ENCODE data around the gene CEBPE.

The CEBPE gene

GRCh38 chr14:23118506-23119362, at the start of gene CEBPE:
TSS of gene CEBPE (minus strand) at chr14:23119255. CDS start at chr14:23119091, 164 bp downstream.
- no peak for DNase-seq

DNA sequence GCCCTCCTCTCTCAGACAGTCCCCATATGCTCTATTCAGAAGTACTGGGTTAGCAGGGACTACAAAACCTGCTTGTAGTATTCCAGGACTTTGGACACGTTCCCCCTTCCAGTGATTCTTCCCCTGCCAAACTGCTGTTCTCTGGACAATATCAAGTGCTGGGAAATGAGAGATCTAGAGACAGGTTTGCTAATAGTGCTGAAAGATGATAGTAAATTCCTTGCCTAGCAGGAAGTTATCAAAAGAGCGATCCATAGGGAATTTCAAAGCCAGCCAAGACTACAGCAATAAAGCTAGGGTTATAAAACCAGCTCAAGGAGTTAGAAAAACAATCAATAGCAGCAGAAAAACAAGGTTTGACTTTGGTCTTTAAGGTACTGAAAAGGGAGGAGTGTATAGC, 49.2 kb upstream of the CEBPE start:
- no peak for DNase-seq

GRCh38 chr14:23167116-23167847, 48.2 kb upstream of the CEBPE start:
- DNase-seq = no peak

DNA sequence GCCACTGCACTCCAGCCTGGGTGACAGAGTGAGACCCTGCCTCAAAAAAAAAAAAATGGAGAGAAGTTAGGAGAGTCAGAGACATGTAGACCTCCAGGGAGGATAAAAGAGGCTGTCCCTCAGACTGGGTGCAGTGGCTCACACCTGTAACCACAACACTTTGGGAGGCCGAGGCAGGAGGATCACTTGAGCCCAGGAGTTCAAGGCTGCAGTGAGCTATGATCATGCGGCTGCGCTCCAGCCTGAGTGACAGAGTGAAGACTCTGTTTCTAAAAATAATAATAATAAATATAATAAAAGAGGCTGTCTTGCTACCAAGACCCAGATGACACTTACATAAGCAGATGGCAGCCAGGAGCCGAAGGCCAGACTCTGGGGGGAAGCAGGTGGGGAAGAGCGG, 45.9 kb upstream of the CEBPE start:
- no peak for DNase-seq

GRCh38 chr14:23164250-23164649, 45.2 kb upstream of the CEBPE start:
- DNase-seq = no peak

DNA sequence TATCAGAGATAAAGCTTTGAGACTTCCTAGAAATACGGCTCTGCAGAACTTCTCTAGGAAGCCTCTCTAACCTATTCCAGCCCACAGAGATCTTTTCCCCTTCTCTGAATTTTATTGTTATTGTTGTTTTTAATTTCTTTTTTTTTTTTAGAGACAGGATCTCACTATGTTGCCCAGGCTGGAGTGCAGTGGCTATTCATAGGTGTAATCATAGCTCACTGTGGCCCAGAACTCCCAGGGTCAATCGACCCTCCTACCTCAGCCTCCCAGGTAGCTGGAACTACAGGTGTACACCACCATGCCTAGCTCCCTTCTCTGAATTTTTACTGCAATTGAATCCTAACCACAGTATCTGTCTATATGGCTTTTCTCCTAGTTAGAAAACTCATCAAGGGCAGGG, 44.8 kb upstream of the CEBPE start:
- no peak for DNase-seq

DNA sequence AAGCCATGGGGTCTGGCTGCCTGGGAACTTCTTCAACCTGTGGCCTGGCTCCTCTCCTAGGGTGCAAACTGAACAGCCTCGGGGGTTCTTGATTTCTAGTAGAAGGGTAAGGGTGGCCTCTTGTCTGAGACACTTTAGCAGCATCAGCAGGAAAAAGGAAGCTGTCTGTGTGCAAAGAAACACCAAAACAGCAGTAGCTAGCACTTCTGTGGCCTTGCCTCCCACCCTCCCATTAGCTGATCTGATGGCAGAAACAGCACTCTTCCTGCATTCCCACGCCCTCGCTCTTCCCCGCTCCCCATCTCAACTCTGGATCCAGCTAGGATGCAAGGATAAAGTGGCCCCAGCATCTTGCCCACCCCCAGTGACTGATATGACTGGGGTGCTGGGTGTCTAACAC, 43.7 kb upstream of the CEBPE start:
- no peak for DNase-seq

GRCh38 chr14:23162005-23162404, 43.0 kb upstream of the CEBPE start:
- no peak for DNase-seq

GRCh38 chr14:23160924-23161522, 42.0 kb upstream of the CEBPE start:
- DNase-seq = no peak

DNA sequence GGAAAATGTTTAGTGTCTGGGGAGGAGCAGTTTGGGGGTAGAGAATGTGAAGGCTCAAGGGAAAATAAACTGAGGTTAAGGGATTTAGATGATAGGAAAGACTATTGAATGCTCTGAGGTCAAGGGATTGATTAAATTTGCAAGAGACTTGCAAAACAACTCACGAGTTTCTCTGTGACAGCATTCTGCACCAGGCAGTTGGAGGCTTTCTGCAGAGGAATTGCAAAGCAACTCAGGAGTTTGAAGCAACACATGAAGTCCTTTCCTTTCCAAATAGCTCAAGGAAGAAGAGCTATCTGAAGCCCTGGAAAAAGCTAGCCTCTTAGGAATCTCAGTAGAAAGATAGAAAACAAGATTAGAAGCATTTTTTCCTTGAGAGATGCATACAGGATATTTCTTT, 40.5 kb upstream of the CEBPE start:
- no peak for DNase-seq

DNA sequence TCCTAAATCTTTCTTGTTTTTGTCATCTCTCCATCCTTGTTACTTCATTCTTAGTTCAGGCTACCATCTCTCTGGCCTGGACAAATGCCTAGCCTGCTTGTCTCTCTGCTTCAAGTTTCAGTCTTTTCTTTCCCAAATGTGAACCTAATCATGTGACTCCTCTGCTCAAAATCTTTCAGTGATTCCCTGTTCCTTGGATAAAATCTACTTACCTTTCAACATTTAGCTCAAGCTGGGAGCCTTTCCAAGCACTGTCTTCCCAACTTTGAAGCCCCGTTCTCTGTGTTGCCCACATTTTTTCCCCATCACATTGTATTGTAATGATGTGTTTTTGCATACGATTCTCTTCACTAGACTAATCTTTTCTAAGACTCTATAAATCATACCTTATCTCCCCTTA, 39.7 kb upstream of the CEBPE start:
- DNase-seq = no peak

- peak; percentile 61 to 69 for DNase-seq
These were observed 36.0 kb upstream of the CEBPE start for GRCh38 chr14:23154964-23155587.

GRCh38 chr14:23153851-23154796, 35.1 kb upstream of the CEBPE start:
- no peak for DNase-seq

GRCh38 chr14:23151342-23151741, 32.3 kb upstream of the CEBPE start:
- DNase-seq = no peak

DNA sequence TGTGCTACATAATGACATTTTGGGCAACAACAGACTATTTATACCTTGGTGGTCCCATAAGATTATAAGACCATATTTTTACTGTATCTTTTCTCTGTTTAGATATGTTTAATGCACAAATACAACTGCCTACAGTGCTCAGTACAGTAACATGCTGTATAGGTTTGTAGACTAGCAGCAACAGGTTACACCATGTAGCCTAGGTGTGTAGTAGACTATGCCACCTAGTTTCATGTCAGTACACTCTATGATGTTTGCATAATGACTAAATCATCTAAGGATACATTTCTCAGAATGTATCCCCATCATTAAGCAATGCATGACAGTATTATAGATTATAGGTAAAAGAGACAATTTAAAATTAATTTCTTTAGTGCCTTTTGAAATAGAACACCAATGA, 30.7 kb upstream of the CEBPE start:
- no peak for DNase-seq

DNA sequence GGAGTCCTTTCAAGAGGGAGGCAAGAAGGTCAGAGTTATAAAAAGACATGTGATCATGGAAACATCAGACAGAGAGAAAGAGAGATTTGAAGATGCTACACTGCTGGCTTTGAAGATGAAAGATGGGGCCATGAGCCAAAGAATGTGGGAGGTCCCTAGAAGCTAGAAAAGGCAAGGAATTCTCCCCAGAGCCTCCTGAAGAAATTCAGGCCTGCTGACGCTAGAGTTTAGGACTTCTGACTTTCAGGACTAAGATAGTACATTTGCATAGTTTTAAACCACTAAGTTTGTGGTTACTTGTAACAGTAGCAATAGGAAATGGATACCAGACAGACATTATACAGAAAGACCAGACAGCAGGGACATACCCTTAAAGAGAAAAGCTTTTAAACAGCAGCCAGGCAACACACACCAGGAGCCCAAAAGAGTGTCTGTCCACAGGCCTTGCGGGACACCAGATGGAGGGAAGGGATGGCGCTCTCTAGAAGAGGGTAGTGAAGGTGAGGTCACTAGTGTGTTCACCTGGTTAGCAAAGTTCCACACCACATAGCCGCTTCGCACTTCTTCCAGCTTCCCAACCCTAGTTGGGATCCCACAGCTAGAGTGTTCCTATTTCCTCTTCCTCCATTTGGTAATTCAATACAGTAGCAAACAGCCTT, 29.7 kb upstream of the CEBPE start:
- DNase-seq = no peak

GRCh38 chr14:23147676-23148075, 28.6 kb upstream of the CEBPE start:
- DNase-seq = peak in 1 of 2 experiments; percentile 34

- DNase-seq = no peak
These were observed 27.9 kb upstream of the CEBPE start for GRCh38 chr14:23146980-23147379.

DNA sequence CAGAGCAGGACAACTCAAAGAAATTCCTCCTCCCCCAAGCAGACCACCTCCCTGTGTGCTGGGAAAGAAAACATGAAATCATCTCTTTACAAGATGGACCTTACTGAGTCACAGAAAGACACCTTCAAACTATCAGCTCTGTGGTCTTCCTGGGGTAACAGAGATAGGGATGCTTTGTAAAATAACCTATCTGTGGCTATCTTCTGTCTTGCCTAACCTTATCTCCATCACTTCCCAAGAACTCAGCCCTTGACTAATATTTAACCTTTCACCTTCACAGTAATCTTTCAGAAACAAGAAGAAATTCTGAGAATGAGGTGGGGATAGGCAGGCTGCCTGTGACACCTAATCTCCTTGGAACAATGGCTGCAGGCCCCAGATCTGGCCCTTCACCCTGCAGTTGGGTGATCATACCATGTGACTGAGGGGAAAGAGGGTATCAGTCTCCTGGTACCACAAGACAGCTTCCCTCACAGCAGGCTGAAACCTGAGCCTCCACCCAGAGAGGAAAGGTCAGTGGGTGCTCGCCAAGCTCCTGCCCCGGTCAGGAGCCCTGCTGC, 27.4 kb upstream of the CEBPE start:
- DNase-seq = no peak

DNA sequence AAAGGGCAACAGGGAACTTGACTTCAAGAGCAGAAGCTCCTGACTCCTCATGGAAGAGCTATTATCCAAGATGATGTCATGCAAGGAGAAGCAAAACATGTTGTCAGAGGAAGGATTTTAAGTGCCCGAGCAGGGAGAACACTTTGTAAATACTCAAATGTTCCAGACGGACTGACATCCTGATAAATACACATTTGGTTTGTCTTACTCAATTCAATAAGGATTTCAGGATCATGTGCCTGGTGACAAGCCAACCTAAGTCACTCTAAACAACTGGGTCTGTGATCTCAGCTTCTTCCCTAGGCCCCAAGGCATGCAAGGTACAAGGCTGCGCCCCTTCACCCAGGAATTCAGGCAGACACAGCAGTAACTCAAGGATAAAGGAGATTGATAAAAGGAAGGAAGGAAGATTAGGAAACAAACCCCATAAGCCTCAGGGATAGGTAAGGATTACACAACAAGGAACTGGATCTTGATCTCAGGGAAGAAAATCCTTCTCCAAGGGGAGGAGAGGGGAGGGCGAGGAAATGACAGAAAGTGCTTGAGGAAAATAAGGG, 26.8 kb upstream of the CEBPE start:
- no peak for DNase-seq

GRCh38 chr14:23143911-23144310, 24.9 kb upstream of the CEBPE start:
- DNase-seq = no peak
